K562 (cell line): ENCODE data around the gene C19orf47. TPM values are rescaled to one million over a fixed set of nuclear protein-coding genes. Genes with fewer than 3 reads are reported as not detected.
A peak's percentile ranks its signal among the peaks of the same experiment; 100 is the strongest.

ENCODE experiments used
- ATF7 ChIP-seq: fragments of 450-650 bp; IDR thresholded peaks from 2 replicates; pipeline ENCODE4 v1.7.1; 2014; ENCODE audit warnings: mild to moderate bottlenecking, moderate library complexity
- BMI1 ChIP-seq: fragments of 150-350 bp; IDR thresholded peaks from 2 replicates; pipeline ENCODE4 v1.6.1; 2014; ENCODE audit warnings: low read length
- CBFA2T2 ChIP-seq: fragments of 450-650 bp; conservative IDR thresholded peaks from 2 replicates; pipeline ENCODE4 v1.6.1; 2017; ENCODE audit warnings: mild to moderate bottlenecking
- CTBP1 ChIP-seq: fragments of 450-650 bp; IDR thresholded peaks from 2 replicates; pipeline ENCODE4 v1.6.1; 2016; ENCODE audit warnings: borderline replicate concordance
- DACH1 ChIP-seq: fragments of 450-650 bp; IDR thresholded peaks from 2 replicates; pipeline ENCODE4 v1.6.1; 2018; ENCODE audit not compliant: partially characterized antibody
- NRF1 ChIP-seq, 2 experiments: fragments of 450-650 bp; IDR thresholded peaks in 1 of 2; conservative IDR thresholded peaks in 1 of 2; 2 replicates each; pipeline ENCODE4 v1.6.1; 2014; ENCODE audit warnings: mild to moderate bottlenecking in 2 of 2
- POLR2A ChIP-seq: fragments of 450-650 bp; conservative IDR thresholded peaks from 2 replicates; pipeline ENCODE4 v1.6.1; 2016
- POLR2H ChIP-seq: IDR thresholded peaks from 2 replicates; pipeline ENCODE4 v1.6.1; 2016; ENCODE audit warnings: missing genetic modification characterization, low read depth, mild to moderate bottlenecking, control low read depth, missing compliant biosample characterization, moderate library complexity
- TAF7 ChIP-seq: fragments of 450-650 bp; IDR thresholded peaks from 2 replicates; pipeline ENCODE4 v1.6.1; 2016; ENCODE audit warnings: missing genetic modification characterization, missing compliant biosample characterization
- ZNF224 ChIP-seq: sonication (generic); formaldehyde crosslinking; IDR thresholded peaks from 2 replicates; pipeline ENCODE4 v1.8.0; 2022; ENCODE audit warnings: mild to moderate bottlenecking, missing genetic modification reagents
- ZNF318 ChIP-seq, 2 experiments: fragments of 450-650 bp; IDR thresholded peaks; 2 replicates each; pipeline ENCODE4 v1.6.1; 2016; ENCODE audit warnings: mild to moderate bottlenecking in 2 of 2, borderline replicate concordance in 1 of 2, low read depth in 1 of 2, moderate library complexity in 1 of 2
- polyA plus RNA-seq, 8 experiments: library from polyadenylated mRNA; depleted of rRNA in 4 of 8; stranded (reverse) in 5 of 8; unstranded in 3 of 8; fragments of >200 nt; fragmentation: Nextera tagmentation in 2 of 8; fragmentation: Illumina TruSeq in 1 of 8; extraction: Ambion mirVana in 2 of 8; extraction: Trizol in 1 of 8; gene quantifications; 2 replicates each; pipeline versions ENCODE4 v1.2.1 to v1.2.3, GENCODE V29; 2011 to 2014; ENCODE audit warnings: inconsistent platforms in 1 of 8, missing spikeins in 1 of 8
- total RNA-seq, 7 experiments: library from RNA; depleted of rRNA in 6 of 7; stranded (reverse); fragments of >200 nt in 6 of 7; fragmentation: Illumina TruSeq in 2 of 7; extraction: Trizol in 2 of 7; gene quantifications; 2 replicates each; pipeline versions ENCODE4 v1.2.1 to v1.2.3, GENCODE V29; 2011 to 2021; ENCODE audit warnings: low replicate concordance in 1 of 7
- TF ChIP-seq, protein P1 (sequence below): fragments of 250-450 bp; sonication (Bioruptor Pico); IDR thresholded peaks from 2 replicates; pipeline ENCODE4 v1.4.0; 2020; ENCODE audit warnings: mild to moderate bottlenecking
- TF ChIP-seq, protein P2 (sequence below): fragments of 250-450 bp; sonication (Bioruptor Pico); IDR thresholded peaks from 2 replicates; pipeline ENCODE4 v1.9.0; 2021; ENCODE audit warnings: mild to moderate bottlenecking, inconsistent platforms
- TF ChIP-seq, protein P3 (sequence below): sonication (generic); formaldehyde crosslinking; IDR thresholded peaks from 2 replicates; pipeline ENCODE4 v1.8.1; 2023; ENCODE audit warnings: mild to moderate bottlenecking, missing genetic modification reagents

Gene C19orf47
- total and polyA plus RNA-seq, 9 of the 15 experiments (the other 6 are each of a cell fraction or from before 2014, with no cell fraction given) = 0.08 to 26.1 (median 14.7) TPM

GRCh38 chr19:40348125-40348913 lies at the start of gene C19orf47, which contains the start of gene PLD3 (continued):
- TF ChIP-seq, protein P1, sequence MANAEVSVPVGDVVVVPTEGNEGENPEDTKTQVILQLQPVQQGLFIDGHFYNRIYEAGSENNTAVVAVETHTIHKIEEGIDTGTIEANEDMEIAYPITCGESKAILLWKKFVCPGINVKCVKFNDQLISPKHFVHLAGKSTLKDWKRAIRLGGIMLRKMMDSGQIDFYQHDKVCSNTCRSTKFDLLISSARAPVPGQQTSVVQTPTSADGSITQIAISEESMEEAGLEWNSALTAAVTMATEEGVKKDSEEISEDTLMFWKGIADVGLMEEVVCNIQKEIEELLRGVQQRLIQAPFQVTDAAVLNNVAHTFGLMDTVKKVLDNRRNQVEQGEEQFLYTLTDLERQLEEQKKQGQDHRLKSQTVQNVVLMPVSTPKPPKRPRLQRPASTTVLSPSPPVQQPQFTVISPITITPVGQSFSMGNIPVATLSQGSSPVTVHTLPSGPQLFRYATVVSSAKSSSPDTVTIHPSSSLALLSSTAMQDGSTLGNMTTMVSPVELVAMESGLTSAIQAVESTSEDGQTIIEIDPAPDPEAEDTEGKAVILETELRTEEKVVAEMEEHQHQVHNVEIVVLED (CRISPR knock-in tag) = peak; percentile 81
- TF ChIP-seq POLR2A (peak; percentile 84), ZNF224 (CRISPR knock-in tag) (no peak), ATF7 (peak; percentile 91), TAF7 (no peak), DACH1 (peak; percentile 54), CBFA2T2 (peak; percentile 100), NRF1 (conservative IDR thresholded peaks at IDR 0.05 in 1 of 2, IDR thresholded peaks at IDR 0.05 in 1 of 2) (peak; percentile 97 to 98), ZNF318 (IDR thresholded peaks at IDR 0.05; ENCODE audit: borderline replicate concordance in 1 of 2, low read depth in 1 of 2) (no peak), BMI1 (no peak), POLR2H (tag) (peak; percentile 71), CTBP1 (peak; percentile 55; the same call in 1 of the 2 replicates)
- TF ChIP-seq, protein P2, sequence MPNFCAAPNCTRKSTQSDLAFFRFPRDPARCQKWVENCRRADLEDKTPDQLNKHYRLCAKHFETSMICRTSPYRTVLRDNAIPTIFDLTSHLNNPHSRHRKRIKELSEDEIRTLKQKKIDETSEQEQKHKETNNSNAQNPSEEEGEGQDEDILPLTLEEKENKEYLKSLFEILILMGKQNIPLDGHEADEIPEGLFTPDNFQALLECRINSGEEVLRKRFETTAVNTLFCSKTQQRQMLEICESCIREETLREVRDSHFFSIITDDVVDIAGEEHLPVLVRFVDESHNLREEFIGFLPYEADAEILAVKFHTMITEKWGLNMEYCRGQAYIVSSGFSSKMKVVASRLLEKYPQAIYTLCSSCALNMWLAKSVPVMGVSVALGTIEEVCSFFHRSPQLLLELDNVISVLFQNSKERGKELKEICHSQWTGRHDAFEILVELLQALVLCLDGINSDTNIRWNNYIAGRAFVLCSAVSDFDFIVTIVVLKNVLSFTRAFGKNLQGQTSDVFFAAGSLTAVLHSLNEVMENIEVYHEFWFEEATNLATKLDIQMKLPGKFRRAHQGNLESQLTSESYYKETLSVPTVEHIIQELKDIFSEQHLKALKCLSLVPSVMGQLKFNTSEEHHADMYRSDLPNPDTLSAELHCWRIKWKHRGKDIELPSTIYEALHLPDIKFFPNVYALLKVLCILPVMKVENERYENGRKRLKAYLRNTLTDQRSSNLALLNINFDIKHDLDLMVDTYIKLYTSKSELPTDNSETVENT (CRISPR knock-in tag) = peak; percentile 60; the same call in 1 of the 2 replicates
- TF ChIP-seq, protein P3, sequence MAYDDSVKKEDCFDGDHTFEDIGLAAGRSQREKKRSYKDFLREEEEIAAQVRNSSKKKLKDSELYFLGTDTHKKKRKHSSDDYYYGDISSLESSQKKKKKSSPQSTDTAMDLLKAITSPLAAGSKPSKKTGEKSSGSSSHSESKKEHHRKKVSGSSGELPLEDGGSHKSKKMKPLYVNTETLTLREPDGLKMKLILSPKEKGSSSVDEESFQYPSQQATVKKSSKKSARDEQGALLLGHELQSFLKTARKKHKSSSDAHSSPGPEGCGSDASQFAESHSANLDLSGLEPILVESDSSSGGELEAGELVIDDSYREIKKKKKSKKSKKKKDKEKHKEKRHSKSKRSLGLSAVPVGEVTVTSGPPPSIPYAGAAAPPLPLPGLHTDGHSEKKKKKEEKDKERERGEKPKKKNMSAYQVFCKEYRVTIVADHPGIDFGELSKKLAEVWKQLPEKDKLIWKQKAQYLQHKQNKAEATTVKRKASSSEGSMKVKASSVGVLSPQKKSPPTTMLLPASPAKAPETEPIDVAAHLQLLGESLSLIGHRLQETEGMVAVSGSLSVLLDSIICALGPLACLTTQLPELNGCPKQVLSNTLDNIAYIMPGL = 0 out of 2 replicates have a peak, but pooled peaks have one; percentile 55
